Smooth muscle cell (in vitro differentiated cells): Measurements from ENCODE around the gene GAS2. TPM values are rescaled to one million over a fixed set of nuclear protein-coding genes. Genes with fewer than 3 reads are reported as not detected.

Source experiments
- DNase-seq: peaks from one replicate; lab custom pipeline; 2025; ENCODE audit not compliant: unreplicated experiment; lab: John Stamatoyannopoulos, UW
- H2AFZ ChIP-seq: fragments of 200-600 bp; sonication (generic); 2 replicates; pipeline ENCODE4 v1.6.0; 2016; ENCODE audit warnings: antibody characterized with exemption, low read depth, mild to moderate bottlenecking
- H3F3A ChIP-seq: fragments of 200-600 bp; sonication (generic); 2 replicates; pipeline ENCODE4 v1.6.0; 2017; ENCODE audit warnings: antibody characterized with exemption, low read depth
- H3K27ac ChIP-seq: fragments of 200-600 bp; sonication (generic); 2 replicates; pipeline ENCODE4 v1.5.1; 2016; ENCODE audit warnings: low read depth, mild to moderate bottlenecking
- H3K27me3 ChIP-seq: fragments of 200-600 bp; sonication (generic); 2 replicates; pipeline ENCODE4 v1.6.1; 2016; ENCODE audit warnings: low read depth, mild to moderate bottlenecking
- H3K36me3 ChIP-seq: fragments of 200-600 bp; sonication (generic); 2 replicates; pipeline ENCODE4 v1.5.1; 2016; ENCODE audit warnings: low read depth
- H3K4me1 ChIP-seq: fragments of 200-600 bp; sonication (generic); 2 replicates; pipeline ENCODE4 v1.5.1; 2016; ENCODE audit warnings: low read depth
- H3K4me2 ChIP-seq: fragments of 200-600 bp; sonication (generic); 2 replicates; pipeline ENCODE4 v1.6.0; 2016; ENCODE audit warnings: mild to moderate bottlenecking
- H3K4me3 ChIP-seq: fragments of 200-600 bp; sonication (generic); 2 replicates; pipeline ENCODE4 v1.5.1; 2016; ENCODE audit warnings: mild to moderate bottlenecking
- H3K79me2 ChIP-seq: fragments of 200-600 bp; sonication (generic); 2 replicates; pipeline ENCODE4 v1.6.0; 2016; ENCODE audit warnings: low read depth, mild to moderate bottlenecking
- H3K9ac ChIP-seq: fragments of 200-600 bp; sonication (generic); 2 replicates; pipeline ENCODE4 v1.6.0; 2016; ENCODE audit warnings: low read depth
- H3K9me3 ChIP-seq: fragments of 200-600 bp; sonication (generic); replicated peaks from 2 replicates; pipeline ENCODE4 v1.5.1; 2016; ENCODE audit warnings: low read depth
- H4K20me1 ChIP-seq: fragments of 200-600 bp; sonication (generic); 2 replicates; pipeline ENCODE4 v1.6.0; 2016; ENCODE audit warnings: low read depth
- CTCF ChIP-seq: fragments of 200-600 bp; sonication (generic); IDR thresholded peaks from 2 replicates; pipeline ENCODE4 v1.5.1; 2017; ENCODE audit warnings: borderline replicate concordance, mild to moderate bottlenecking, antibody characterized with exemption; ENCODE audit not compliant: insufficient read depth, poor library complexity, severe bottlenecking
- WGBS: methylation state at CpG from one replicate; pipeline ENCODE4 v1.1.7; 2016; ENCODE audit warnings: low lambda C conversion rate; 5-methylcytosine and 5-hydroxymethylcytosine counted together
- polyA plus RNA-seq: library from polyadenylated mRNA; unstranded; fragments of >200 nt; fragmentation: Nextera tagmentation; extraction: Ambion mirVana; gene quantifications from 2 replicates; pipeline ENCODE4 v1.2.1, GENCODE V29; 2016
- total RNA-seq: library from RNA; depleted of rRNA; stranded (reverse); fragments of >200 nt; gene quantifications from 2 replicates; pipeline ENCODE4 v1.2.3, GENCODE V29; 2014

The GAS2 gene
- total and polyA plus RNA-seq, 2 experiments from 2014 or later, result 0.31 to 1.3 TPM

- no peak for TF ChIP-seq CTCF
- Histone ChIP-seq H3K36me3 (no peaks in the 10 kb centered on the region), H3K4me2 (no peak overlapping the region), H3K9me3 (no peaks in the 10 kb centered on the region), H3K4me3 (no peak overlapping the region), H2AFZ (no peak overlapping the region), H3K4me1 (no peaks in the 10 kb centered on the region), H3K27ac (no peak overlapping the region), H4K20me1 (no peaks in the 10 kb centered on the region), H3K79me2 (no peaks in the 10 kb centered on the region), H3F3A (no peaks in the 10 kb centered on the region), H3K27me3 (no peaks in the 10 kb centered on the region), H3K9ac (no peak overlapping the region)
- DNase-seq, result no peak
- 80% methylated on average over 1 of the region's 1 CpG for WGBS
Measured at GRCh38 chr11:22846726-22847125, 180.3 kb downstream of the GAS2 start.

- no peak for TF ChIP-seq CTCF
- H3K4me1 ChIP-seq, result no peaks in the 10 kb centered on the region
- H3K4me2 ChIP-seq, result no peak overlapping the region
- H3K36me3 ChIP-seq, result no peaks in the 10 kb centered on the region
- H3K4me3 ChIP-seq, result no peak overlapping the region
- no peaks in the 10 kb centered on the region for H3K9me3 ChIP-seq
- no peaks in the 10 kb centered on the region for H3K79me2 ChIP-seq
- no peak overlapping the region for H2AFZ ChIP-seq
- no peaks in the 10 kb centered on the region for H3F3A ChIP-seq
- no peak overlapping the region for H3K27ac ChIP-seq
- DNase-seq, result no peak
- H3K9ac ChIP-seq, result no peak overlapping the region
- H4K20me1 ChIP-seq, result no peaks in the 10 kb centered on the region
- H3K27me3 ChIP-seq, result no peaks in the 10 kb centered on the region
Measured at GRCh38 chr11:22851477-22851876, 185.1 kb downstream of the GAS2 start.

GRCh38 chr11:22859756-22860155 lies 193.3 kb downstream of the GAS2 start:
- Histone ChIP-seq H3K9ac (no peak overlapping the region), H3K36me3 (no peaks in the 10 kb centered on the region), H3K27ac (no peak overlapping the region), H2AFZ (no peak overlapping the region), H3K27me3 (no peaks in the 10 kb centered on the region), H3K4me1 (no peaks in the 10 kb centered on the region), H3K79me2 (no peaks in the 10 kb centered on the region), H3F3A (no peaks in the 10 kb centered on the region), H3K4me3 (no peak overlapping the region), H4K20me1 (no peaks in the 10 kb centered on the region), H3K4me2 (no peak overlapping the region), H3K9me3 (no peaks in the 10 kb centered on the region)
- TF ChIP-seq CTCF, result no peak
- no peak for DNase-seq
- 82% methylated on average over 6 of the region's 6 CpGs for WGBS

- TF ChIP-seq CTCF, result no peak
- Histone ChIP-seq H2AFZ (no peak within 1 kb of the TSS), H3F3A (no peaks in the 10 kb centered on the region), H3K4me2 (no peak within 1 kb of the TSS), H3K9ac (no peak within 1 kb of the TSS), H3K4me1 (no peaks in the 10 kb centered on the region), H3K36me3 (no peaks in the 10 kb centered on the region), H3K79me2 (no peaks in the 10 kb centered on the region), H4K20me1 (no peaks in the 10 kb centered on the region), H3K27me3 (no peaks in the 10 kb centered on the region), H3K4me3 (no peak within 1 kb of the TSS), H3K9me3 (no peaks in the 10 kb centered on the region), H3K27ac (no peak within 1 kb of the TSS)
- WGBS, result 94% methylated on average over 4 of the region's 4 CpGs
- DNase-seq, result no peak
Measured at GRCh38 chr11:22860241-22860640, 193.8 kb downstream of the GAS2 start, which contains the start of gene CCDC179. CCDC179 (minus strand) TSS chr11:22860474; CDS start chr11:22860421, 53 bp downstream.
